Measurements from ENCODE around the gene ERCC8. TPM values are rescaled to one million over a fixed set of nuclear protein-coding genes. Genes with fewer than 3 reads are reported as not detected.

The ERCC8 gene
- total and polyA plus RNA-seq, 2 experiments from 2014 or later, result 21.6 to 53.9 TPM

DNA sequence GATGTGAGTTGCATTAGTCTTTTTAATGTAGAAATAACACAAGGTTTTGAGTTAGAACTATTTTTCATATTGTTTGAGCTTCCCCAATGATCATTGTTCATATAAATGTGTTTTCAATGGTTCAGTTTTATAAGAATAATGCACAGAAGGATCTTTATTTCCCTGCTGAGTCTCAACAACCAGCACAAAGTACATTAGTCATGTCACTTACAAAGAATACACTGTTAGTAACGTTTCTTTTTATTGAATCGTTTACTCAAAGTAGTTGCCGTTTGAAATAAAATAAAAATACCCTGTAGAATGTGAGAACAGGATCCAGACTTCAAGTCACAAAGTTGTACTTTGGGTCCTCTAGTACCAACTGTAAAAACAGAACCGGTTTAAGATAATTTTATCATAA is 41.5 kb downstream of the ERCC8 start:
- no peaks in the 10 kb centered on the region for H3K79me2 ChIP-seq (replicated peaks; ENCODE audit: insufficient read depth)

More for the DNA sequence above, 41.5 kb downstream of the ERCC8 start:
- no peak overlapping the region for H3K27ac Mint-ChIP-seq
- Histone ChIP-seq H3K36me3 (ENCODE audit: insufficient read depth) (no peaks in the 10 kb centered on the region), H3K27me3 (ENCODE audit: insufficient read depth) (no peaks in the 10 kb centered on the region), H2AFZ (no peak overlapping the region), H3K4me2 (no peak overlapping the region), H3K4me3 (no peak overlapping the region), H3K27ac (ENCODE audit: low read depth) (no peak overlapping the region), H3K4me1 (ENCODE audit: insufficient read depth) (peaks cover 11% of the 10 kb centered on the region; the same call in 1 of the 2 replicates), H3F3A (replicated peaks; ENCODE audit: low read depth) (no peaks in the 10 kb centered on the region), H4K20me1 (replicated peaks; ENCODE audit: insufficient read depth) (no peaks in the 10 kb centered on the region), H3K9me2 (ENCODE audit: insufficient read depth) (no peaks in the 10 kb centered on the region)
- no peak for ATAC-seq
- no peaks in the 10 kb centered on the region for H3K9me3 Mint-ChIP-seq
- peaks cover 6% of the 10 kb centered on the region; the same call in 2 of the 3 replicates for H3K36me3 Mint-ChIP-seq (ENCODE audit: low read depth)
- H3K27me3 Mint-ChIP-seq (ENCODE audit: insufficient read depth, low read depth, poor library complexity), result peaks cover 3% of the 10 kb centered on the region
- TF ChIP-seq NANOG (IDR thresholded peaks at IDR 0.05; ENCODE audit: borderline replicate concordance), result no peak
- no peak for TF ChIP-seq JUNB (IDR thresholded peaks at IDR 0.05; ENCODE audit: unreplicated experiment)
- no peak for TF ChIP-seq EZH2 (IDR thresholded peaks at IDR 0.05; ENCODE audit: low read depth, unreplicated experiment)
- TF ChIP-seq, protein P1, sequence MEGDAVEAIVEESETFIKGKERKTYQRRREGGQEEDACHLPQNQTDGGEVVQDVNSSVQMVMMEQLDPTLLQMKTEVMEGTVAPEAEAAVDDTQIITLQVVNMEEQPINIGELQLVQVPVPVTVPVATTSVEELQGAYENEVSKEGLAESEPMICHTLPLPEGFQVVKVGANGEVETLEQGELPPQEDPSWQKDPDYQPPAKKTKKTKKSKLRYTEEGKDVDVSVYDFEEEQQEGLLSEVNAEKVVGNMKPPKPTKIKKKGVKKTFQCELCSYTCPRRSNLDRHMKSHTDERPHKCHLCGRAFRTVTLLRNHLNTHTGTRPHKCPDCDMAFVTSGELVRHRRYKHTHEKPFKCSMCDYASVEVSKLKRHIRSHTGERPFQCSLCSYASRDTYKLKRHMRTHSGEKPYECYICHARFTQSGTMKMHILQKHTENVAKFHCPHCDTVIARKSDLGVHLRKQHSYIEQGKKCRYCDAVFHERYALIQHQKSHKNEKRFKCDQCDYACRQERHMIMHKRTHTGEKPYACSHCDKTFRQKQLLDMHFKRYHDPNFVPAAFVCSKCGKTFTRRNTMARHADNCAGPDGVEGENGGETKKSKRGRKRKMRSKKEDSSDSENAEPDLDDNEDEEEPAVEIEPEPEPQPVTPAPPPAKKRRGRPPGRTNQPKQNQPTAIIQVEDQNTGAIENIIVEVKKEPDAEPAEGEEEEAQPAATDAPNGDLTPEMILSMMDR (conservative IDR thresholded peaks at IDR 0.05; ENCODE audit: low read depth in 2 of 2), result no peak
- TF ChIP-seq ZNF331 (CRISPR knock-in tag; IDR thresholded peaks at IDR 0.05; ENCODE audit: low read depth), result no peak
- no peak for TF ChIP-seq EZH2phosphoT487 (IDR thresholded peaks at IDR 0.05; ENCODE audit: unreplicated experiment)
- TF ChIP-seq, protein P2, sequence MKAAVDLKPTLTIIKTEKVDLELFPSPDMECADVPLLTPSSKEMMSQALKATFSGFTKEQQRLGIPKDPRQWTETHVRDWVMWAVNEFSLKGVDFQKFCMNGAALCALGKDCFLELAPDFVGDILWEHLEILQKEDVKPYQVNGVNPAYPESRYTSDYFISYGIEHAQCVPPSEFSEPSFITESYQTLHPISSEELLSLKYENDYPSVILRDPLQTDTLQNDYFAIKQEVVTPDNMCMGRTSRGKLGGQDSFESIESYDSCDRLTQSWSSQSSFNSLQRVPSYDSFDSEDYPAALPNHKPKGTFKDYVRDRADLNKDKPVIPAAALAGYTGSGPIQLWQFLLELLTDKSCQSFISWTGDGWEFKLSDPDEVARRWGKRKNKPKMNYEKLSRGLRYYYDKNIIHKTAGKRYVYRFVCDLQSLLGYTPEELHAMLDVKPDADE (IDR thresholded peaks at IDR 0.05), result no peak
- TF ChIP-seq ZNF114 (CRISPR knock-in tag; IDR thresholded peaks at IDR 0.05), result no peak
- TF ChIP-seq STAT1 (IDR thresholded peaks at IDR 0.05; ENCODE audit: unreplicated experiment), result no peak
- TF ChIP-seq, protein P3, sequence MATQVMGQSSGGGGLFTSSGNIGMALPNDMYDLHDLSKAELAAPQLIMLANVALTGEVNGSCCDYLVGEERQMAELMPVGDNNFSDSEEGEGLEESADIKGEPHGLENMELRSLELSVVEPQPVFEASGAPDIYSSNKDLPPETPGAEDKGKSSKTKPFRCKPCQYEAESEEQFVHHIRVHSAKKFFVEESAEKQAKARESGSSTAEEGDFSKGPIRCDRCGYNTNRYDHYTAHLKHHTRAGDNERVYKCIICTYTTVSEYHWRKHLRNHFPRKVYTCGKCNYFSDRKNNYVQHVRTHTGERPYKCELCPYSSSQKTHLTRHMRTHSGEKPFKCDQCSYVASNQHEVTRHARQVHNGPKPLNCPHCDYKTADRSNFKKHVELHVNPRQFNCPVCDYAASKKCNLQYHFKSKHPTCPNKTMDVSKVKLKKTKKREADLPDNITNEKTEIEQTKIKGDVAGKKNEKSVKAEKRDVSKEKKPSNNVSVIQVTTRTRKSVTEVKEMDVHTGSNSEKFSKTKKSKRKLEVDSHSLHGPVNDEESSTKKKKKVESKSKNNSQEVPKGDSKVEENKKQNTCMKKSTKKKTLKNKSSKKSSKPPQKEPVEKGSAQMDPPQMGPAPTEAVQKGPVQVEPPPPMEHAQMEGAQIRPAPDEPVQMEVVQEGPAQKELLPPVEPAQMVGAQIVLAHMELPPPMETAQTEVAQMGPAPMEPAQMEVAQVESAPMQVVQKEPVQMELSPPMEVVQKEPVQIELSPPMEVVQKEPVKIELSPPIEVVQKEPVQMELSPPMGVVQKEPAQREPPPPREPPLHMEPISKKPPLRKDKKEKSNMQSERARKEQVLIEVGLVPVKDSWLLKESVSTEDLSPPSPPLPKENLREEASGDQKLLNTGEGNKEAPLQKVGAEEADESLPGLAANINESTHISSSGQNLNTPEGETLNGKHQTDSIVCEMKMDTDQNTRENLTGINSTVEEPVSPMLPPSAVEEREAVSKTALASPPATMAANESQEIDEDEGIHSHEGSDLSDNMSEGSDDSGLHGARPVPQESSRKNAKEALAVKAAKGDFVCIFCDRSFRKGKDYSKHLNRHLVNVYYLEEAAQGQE (IDR thresholded peaks at IDR 0.05; ENCODE audit: unreplicated experiment), result no peak
- TF ChIP-seq POLR2AphosphoS5 (IDR thresholded peaks at IDR 0.05; ENCODE audit: low read depth), result no peak
- TF ChIP-seq, protein P4, sequence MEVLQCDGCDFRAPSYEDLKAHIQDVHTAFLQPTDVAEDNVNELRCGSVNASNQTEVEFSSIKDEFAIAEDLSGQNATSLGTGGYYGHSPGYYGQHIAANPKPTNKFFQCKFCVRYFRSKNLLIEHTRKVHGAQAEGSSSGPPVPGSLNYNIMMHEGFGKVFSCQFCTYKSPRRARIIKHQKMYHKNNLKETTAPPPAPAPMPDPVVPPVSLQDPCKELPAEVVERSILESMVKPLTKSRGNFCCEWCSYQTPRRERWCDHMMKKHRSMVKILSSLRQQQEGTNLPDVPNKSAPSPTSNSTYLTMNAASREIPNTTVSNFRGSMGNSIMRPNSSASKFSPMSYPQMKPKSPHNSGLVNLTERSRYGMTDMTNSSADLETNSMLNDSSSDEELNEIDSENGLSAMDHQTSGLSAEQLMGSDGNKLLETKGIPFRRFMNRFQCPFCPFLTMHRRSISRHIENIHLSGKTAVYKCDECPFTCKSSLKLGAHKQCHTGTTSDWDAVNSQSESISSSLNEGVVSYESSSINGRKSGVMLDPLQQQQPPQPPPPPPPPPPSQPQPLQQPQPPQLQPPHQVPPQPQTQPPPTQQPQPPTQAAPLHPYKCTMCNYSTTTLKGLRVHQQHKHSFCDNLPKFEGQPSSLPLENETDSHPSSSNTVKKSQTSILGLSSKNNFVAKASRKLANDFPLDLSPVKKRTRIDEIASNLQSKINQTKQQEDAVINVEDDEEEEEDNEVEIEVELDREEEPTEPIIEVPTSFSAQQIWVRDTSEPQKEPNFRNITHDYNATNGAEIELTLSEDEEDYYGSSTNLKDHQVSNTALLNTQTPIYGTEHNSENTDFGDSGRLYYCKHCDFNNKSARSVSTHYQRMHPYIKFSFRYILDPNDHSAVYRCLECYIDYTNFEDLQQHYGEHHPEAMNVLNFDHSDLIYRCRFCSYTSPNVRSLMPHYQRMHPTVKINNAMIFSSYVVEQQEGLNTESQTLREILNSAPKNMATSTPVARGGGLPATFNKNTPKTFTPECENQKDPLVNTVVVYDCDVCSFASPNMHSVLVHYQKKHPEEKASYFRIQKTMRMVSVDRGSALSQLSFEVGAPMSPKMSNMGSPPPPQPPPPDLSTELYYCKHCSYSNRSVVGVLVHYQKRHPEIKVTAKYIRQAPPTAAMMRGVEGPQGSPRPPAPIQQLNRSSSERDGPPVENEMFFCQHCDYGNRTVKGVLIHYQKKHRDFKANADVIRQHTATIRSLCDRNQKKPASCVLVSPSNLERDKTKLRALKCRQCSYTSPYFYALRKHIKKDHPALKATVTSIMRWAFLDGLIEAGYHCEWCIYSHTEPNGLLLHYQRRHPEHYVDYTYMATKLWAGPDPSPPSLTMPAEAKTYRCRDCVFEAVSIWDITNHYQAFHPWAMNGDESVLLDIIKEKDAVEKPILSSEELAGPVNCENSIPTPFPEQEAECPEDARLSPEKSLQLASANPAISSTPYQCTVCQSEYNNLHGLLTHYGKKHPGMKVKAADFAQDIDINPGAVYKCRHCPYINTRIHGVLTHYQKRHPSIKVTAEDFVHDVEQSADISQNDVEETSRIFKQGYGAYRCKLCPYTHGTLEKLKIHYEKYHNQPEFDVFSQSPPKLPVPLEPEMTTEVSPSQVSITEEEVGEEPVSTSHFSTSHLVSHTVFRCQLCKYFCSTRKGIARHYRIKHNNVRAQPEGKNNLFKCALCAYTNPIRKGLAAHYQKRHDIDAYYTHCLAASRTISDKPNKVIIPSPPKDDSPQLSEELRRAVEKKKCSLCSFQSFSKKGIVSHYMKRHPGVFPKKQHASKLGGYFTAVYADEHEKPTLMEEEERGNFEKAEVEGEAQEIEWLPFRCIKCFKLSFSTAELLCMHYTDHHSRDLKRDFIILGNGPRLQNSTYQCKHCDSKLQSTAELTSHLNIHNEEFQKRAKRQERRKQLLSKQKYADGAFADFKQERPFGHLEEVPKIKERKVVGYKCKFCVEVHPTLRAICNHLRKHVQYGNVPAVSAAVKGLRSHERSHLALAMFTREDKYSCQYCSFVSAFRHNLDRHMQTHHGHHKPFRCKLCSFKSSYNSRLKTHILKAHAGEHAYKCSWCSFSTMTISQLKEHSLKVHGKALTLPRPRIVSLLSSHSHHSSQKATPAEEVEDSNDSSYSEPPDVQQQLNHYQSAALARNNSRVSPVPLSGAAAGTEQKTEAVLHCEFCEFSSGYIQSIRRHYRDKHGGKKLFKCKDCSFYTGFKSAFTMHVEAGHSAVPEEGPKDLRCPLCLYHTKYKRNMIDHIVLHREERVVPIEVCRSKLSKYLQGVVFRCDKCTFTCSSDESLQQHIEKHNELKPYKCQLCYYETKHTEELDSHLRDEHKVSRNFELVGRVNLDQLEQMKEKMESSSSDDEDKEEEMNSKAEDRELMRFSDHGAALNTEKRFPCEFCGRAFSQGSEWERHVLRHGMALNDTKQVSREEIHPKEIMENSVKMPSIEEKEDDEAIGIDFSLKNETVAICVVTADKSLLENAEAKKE (CRISPR knock-in tag; IDR thresholded peaks at IDR 0.05), result no peak
- no peak for DNase-seq (ENCODE audit: low spot score)
- peaks cover 18% of the 10 kb centered on the region for H3K4me1 Mint-ChIP-seq
- no peak overlapping the region for H3K4me3 Mint-ChIP-seq

Data from GM23338 (cell line).